DOHH2 (cell line): Measurements from ENCODE around the gene GAS6.

Source experiments
- EZH2phosphoT487 ChIP-seq: fragments of 200-600 bp; sonication (generic); IDR thresholded peaks from 2 replicates; pipeline ENCODE4 v1.6.1; 2017; ENCODE audit warnings: borderline replicate concordance, mild to moderate bottlenecking, antibody characterized with exemption, low read length, moderate library complexity, mixed read lengths
- TF ChIP-seq, protein P1 (sequence below): fragments of 200-600 bp; sonication (generic); IDR thresholded peaks from one replicate; pipeline ENCODE4 v1.5.1; 2014; ENCODE audit warnings: antibody characterized with exemption, mild to moderate bottlenecking, low read depth, low read length; ENCODE audit not compliant: poor library complexity, severe bottlenecking

- TF ChIP-seq, protein P1, sequence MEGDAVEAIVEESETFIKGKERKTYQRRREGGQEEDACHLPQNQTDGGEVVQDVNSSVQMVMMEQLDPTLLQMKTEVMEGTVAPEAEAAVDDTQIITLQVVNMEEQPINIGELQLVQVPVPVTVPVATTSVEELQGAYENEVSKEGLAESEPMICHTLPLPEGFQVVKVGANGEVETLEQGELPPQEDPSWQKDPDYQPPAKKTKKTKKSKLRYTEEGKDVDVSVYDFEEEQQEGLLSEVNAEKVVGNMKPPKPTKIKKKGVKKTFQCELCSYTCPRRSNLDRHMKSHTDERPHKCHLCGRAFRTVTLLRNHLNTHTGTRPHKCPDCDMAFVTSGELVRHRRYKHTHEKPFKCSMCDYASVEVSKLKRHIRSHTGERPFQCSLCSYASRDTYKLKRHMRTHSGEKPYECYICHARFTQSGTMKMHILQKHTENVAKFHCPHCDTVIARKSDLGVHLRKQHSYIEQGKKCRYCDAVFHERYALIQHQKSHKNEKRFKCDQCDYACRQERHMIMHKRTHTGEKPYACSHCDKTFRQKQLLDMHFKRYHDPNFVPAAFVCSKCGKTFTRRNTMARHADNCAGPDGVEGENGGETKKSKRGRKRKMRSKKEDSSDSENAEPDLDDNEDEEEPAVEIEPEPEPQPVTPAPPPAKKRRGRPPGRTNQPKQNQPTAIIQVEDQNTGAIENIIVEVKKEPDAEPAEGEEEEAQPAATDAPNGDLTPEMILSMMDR = no peak
- TF ChIP-seq EZH2phosphoT487 = no peak
Observed at GRCh38 chr13:113813749-113814434, 50.0 kb downstream of the GAS6 start.
